HG02870 (cell line): ENCODE data around the gene ECE2.

ENCODE experiments used
- ATAC-seq: cut with Tn5 transposase; IDR thresholded peaks from one replicate; pipeline ENCODE4 v1.9.1; 2021; ENCODE audit warnings: mild to moderate bottlenecking, moderate library complexity; ENCODE audit not compliant: unreplicated experiment

The ECE2 gene

GRCh38 chr3:184275961-184276910 lies at the start of gene ECE2:
Gene ECE2, plus strand, starts transcription at chr3:184276022. Its CDS starts 132 bp downstream, at chr3:184276154.
- no peak for ATAC-seq

DNA sequence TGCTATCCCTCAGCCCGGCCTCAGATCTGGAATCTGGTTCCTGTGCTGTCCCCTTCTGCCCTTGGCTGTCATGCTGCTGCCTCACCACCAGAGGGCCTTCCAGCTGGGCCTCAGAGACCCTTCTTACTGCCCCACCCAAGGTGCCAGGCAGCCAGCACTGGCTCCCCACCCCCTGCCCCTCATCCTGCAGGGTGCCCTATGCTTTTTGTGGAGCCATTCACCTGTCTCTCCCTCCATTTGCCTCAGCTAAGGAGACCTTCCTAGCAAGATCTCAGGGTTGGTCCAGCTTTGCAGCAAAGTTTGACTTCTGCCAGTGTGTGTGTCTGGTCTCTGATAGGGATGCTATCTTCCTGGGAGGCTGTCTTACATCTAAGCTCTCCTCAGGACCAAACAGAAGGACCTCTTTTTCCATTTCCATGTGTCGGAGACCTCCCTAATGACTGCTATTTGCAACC lies 48.3 kb upstream of the ECE2 start:
- ATAC-seq: no peak

DNA sequence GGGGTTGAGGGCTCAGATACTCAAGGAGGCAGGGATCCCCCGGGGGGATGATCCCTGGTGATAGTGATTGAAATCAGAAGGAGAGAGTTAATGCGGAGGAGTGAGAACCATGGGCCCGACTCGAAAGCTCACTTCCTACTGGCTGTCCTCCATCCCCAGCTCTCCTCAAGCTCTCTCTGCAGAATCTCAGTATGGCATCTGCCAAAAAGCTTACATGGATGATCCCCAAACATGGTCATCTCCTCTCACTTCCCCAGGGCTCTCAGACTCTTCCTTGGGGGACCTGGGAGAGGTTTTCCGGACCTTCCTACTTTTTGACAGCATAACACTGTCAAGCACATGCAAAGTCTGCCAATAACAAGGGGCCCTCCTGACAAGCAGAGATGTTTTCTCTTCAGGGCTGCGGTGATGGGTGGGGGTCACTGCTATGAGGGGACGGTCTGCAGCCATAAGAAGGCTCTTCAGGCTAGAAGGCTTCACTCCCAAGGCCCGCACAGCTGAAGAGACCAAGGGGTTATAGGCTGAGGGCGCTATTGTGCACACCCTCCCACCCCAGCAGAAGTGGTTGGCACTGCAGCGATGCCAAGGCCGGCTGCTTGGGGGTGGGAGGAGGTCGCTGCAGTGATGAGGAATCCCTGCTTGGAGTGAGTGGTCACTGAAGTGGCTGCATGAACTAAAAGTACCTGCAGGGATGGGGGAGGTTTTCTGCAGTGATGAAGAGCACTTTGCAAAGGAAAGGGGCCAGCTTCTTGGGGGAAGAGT lies 47.3 kb upstream of the ECE2 start:
- ATAC-seq: no peak

GRCh38 chr3:184229394-184230080 lies 46.3 kb upstream of the ECE2 start, which contains the start of gene VWA5B2:
Gene VWA5B2, plus strand, starts transcription at chr3:184229585. Its CDS starts 944 bp downstream, at chr3:184230529.
- ATAC-seq: peak; percentile 73

DNA sequence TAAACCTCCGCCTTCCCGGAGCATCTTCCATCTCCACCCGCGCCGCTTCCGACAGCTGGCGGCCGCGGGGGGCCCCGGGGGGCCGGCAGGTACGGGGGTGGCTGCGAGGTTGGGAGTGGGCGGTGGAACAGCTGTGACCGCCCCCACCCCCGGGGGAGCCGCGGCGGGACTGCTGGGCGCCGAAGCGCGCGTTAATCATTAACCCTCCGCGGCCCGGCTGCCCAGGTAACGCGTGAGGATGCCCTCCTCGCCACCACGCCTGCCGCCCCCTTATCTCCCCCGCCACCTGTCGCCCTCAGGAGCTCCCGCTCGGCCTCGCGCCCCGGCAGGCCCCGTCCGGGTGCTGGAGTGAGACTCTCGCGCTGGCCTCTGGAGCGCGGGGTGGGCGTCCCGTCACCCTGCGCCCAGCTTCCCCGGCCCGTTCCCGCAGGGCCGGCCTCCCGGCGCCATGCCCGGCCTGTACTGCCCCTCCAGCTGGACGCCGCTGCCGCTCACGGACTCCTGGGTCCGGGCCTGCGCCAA lies 45.7 kb upstream of the ECE2 start:
- ATAC-seq: no peak

DNA sequence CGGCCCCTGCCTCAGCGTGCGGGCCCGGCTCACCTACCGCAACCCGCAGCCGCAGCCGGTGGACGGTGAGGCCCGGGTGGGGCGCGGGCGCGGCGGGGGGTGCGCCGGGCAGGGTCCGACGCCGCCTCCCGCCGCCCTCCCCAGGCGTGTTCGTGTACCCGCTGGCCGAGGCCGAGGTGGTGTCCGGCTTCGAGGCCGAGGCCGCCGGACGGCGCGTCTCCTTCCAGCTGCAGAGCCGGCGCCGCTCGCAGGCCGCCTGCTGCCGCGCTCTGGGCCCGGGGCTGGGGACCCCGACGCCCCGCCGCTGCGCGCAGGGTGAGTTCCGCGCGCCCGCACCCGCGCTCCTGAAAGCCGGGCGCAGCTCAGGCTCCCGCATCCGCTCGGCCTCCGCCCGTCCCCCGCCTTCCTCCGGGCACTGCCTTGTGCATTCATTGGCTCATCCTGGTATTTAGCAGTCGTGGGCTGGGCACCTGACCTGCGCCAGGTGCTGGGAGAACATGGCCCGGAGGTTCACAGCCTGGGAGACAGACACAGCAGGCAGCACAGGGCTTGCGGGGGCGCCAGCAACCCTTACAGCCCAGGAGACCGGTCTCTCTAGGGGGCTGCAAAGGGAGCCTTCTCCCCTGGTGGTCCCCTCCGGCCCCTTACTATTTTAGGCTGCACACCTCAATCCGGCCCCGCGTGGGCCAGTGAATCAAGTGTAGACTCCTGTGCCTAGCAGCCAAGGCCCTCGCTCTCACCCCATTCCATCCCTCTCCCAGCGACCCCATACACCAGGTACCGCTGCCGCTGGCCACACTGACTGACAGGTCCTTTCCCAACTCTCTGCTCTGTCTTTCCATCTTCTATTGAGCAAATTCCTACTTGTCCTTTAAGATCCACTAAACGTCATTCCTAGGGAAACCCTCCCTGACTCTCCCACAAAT lies 45.0 kb upstream of the ECE2 start:
- ATAC-seq: no peak

- ATAC-seq: no peak
Observed at GRCh38 chr3:184231671-184232070, 44.2 kb upstream of the ECE2 start.

DNA sequence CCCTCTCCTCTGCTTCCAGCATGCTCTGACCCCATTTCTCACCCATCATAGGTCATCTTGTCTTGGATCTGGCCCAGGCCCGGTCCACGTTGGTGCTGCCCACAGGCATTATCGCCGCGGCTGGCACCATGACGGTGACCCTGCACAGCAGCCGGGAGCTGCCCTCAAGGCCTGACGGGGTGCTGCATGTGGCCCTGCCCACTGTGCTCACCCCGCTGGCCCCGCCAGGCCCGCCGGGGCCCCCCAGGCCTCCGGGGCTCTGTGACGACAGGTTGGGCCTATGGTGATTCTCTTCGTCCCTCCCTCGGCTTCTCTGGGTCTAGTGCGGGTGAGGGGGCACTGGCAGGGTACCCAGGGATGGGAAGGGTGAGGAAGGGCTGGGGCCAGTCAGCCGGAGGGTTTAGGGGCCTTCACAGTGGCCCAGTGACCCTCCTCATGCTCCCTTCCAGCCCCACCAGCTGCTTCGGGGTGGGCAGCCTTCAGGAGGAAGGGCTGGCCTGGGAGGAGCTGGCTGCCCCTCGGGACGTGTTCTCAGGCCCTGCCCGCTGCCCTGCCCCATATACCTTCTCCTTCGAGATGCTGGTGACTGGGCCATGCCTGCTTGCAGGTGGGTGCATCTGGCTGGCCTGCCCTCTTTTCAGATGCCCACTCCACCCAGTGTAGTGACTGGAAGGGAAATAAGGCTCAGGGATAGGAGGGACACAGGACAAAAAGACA lies 42.5 kb upstream of the ECE2 start:
- no peak for ATAC-seq

DNA sequence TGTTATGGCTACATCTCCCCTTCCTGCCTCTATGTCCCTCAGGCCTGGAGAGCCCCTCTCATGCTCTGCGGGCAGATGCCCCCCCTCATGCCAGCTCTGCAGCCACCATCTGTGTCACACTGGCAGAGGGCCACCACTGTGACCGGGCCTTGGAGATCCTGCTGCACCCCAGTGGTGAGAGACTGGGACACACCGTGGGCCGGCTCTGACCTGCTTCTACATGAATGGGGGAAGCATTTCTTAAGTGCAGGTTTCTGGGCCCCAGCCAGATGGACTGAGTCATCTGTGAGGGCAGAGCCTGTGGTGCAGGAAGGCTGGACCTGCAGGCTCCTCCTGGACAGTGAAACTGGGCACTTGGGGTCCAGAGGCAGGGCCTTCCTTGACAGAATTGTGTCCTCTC lies 41.6 kb upstream of the ECE2 start:
- ATAC-seq: no peak

GRCh38 chr3:184234671-184235380 lies 41.0 kb upstream of the ECE2 start:
- no peak for ATAC-seq

- no peak for ATAC-seq
Observed at GRCh38 chr3:184235381-184236032, 40.3 kb upstream of the ECE2 start.

GRCh38 chr3:184236033-184236410 lies 39.8 kb upstream of the ECE2 start:
- ATAC-seq: no peak

GRCh38 chr3:184236636-184237035 lies 39.2 kb upstream of the ECE2 start:
- ATAC-seq: no peak

GRCh38 chr3:184237211-184237610 lies 38.6 kb upstream of the ECE2 start:
- ATAC-seq: no peak

- no peak for ATAC-seq
Observed at GRCh38 chr3:184237807-184238206, 38.0 kb upstream of the ECE2 start.

DNA sequence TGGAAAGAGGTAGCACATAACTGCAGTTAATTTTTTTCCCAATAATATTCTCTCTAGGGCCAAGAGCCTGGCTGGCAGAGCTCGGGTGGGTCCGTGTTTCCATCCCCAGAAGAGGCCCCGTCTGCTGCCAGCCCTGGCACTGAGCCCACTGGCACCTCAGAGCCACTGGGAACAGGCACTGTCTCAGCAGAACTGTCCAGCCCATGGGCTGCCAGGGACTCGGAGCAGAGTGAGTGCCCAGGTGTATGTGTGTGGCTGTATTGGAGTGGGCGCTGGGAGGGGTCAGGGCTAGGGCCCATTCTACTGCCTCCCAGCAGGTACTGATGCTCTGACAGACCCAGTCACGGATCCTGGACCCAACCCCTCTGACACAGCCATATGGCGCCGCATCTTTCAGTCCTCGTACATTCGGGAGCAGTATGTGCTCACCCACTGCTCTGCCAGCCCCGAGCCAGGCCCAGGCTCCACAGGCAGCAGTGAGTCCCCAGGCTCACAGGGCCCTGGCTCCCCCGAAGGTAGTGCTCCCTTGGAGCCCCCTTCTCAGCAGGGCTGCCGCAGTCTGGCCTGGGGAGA lies 37.5 kb upstream of the ECE2 start:
- no peak for ATAC-seq

- ATAC-seq: no peak
Observed at GRCh38 chr3:184239221-184239620, 36.6 kb upstream of the ECE2 start.

- no peak for ATAC-seq
Observed at GRCh38 chr3:184239708-184240107, 36.1 kb upstream of the ECE2 start.
